Loucy (cell line): ENCODE results near the gene MALRD1.

ENCODE experiments used
- EZH2phosphoT487 ChIP-seq: fragments of 200-600 bp; IDR thresholded peaks from 2 replicates; pipeline ENCODE4 v1.6.1; 2018; ENCODE audit warnings: antibody characterized with exemption, mild to moderate bottlenecking, moderate library complexity, borderline replicate concordance
- TF ChIP-seq, protein P1 (sequence below): fragments of 200-600 bp; sonication (generic); conservative IDR thresholded peaks from 2 replicates; pipeline ENCODE4 v1.5.1; 2014; ENCODE audit warnings: mild to moderate bottlenecking, antibody characterized with exemption, low read length

DNA sequence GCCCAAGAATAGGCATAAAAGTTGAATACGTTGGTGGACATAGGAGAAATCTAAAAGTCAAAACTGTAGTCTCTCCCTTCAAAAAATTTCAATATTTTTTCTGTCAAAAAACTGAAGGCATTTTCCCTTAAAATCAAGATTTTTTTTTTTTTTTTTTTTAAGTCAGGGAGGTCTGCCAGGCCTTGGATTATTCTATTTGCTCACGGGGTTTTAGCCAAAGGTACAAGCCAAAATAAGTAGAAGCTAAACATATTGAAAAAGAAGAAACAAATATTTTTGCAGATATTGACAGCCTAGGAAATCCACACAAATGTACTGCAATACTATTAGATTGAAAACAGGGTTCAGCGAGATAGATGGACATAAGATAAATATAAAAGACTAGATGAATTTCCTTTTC is 577.6 kb downstream of the MALRD1 start:
- TF ChIP-seq, protein P1, sequence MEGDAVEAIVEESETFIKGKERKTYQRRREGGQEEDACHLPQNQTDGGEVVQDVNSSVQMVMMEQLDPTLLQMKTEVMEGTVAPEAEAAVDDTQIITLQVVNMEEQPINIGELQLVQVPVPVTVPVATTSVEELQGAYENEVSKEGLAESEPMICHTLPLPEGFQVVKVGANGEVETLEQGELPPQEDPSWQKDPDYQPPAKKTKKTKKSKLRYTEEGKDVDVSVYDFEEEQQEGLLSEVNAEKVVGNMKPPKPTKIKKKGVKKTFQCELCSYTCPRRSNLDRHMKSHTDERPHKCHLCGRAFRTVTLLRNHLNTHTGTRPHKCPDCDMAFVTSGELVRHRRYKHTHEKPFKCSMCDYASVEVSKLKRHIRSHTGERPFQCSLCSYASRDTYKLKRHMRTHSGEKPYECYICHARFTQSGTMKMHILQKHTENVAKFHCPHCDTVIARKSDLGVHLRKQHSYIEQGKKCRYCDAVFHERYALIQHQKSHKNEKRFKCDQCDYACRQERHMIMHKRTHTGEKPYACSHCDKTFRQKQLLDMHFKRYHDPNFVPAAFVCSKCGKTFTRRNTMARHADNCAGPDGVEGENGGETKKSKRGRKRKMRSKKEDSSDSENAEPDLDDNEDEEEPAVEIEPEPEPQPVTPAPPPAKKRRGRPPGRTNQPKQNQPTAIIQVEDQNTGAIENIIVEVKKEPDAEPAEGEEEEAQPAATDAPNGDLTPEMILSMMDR: no peak
- no peak for TF ChIP-seq EZH2phosphoT487
